OCI-LY7 (cell line): Measurements from ENCODE around the gene NDUFAF2. TPM values are rescaled to one million over a fixed set of nuclear protein-coding genes. Genes with fewer than 3 reads are reported as not detected.

Experiments used
- BruUV-seq: library from RNA; stranded (reverse); fragments of 400-500 nt; replicated peaks from 2 replicates; lab custom pipeline; 2021; lab: Mats Ljungman, UMichigan
- CTCF ChIA-PET: fragments of 300-600 bp; sonication (Branson Sonifier 250); formaldehyde crosslinking; loops from one replicate; lab custom pipeline; 2022; ENCODE audit warnings: antibody characterized with exemption; ENCODE audit not compliant: unreplicated experiment; lab: Charles Lee
- POLR2A ChIA-PET: fragments of 300-600 bp; sonication (Branson Sonifier 250); formaldehyde crosslinking; loops from one replicate; lab custom pipeline; 2022; ENCODE audit warnings: antibody characterized with exemption; lab: Charles Lee
- DNase-seq: peaks from one replicate; pipeline ENCODE4 v3.0.0-alpha.2; 2015; ENCODE audit warnings: low spot score
- H2AFZ ChIP-seq: fragments of 200-600 bp; sonication (generic), shearing (Covaris generic); 2 replicates; pipeline ENCODE4 v1.6.1; 2014; ENCODE audit warnings: mild to moderate bottlenecking, antibody characterized with exemption, low read length, moderate library complexity
- H3K27ac ChIP-seq: fragments of 200-600 bp; sonication (generic); 2 replicates; pipeline ENCODE4 v1.5.1; 2014; ENCODE audit warnings: mixed run types, low read depth, mild to moderate bottlenecking, moderate library complexity, low read length, inconsistent platforms; ENCODE audit not compliant: poor library complexity, severe bottlenecking
- H3K36me3 ChIP-seq: fragments of 200-600 bp; sonication (generic); 2 replicates; pipeline ENCODE4 v1.6.1; 2014; ENCODE audit warnings: mild to moderate bottlenecking, antibody characterized with exemption, low read length, moderate library complexity, mixed read lengths; ENCODE audit not compliant: insufficient read depth
- H3K4me1 ChIP-seq: fragments of 200-600 bp; sonication (generic); 2 replicates; pipeline ENCODE4 v1.5.1; 2014; ENCODE audit warnings: mild to moderate bottlenecking, low read length; ENCODE audit not compliant: insufficient read depth, poor library complexity, severe bottlenecking
- H3K4me2 ChIP-seq: fragments of 200-600 bp; sonication (generic); 2 replicates; pipeline ENCODE4 v1.6.1; 2014; ENCODE audit warnings: mild to moderate bottlenecking, low read length
- H3K4me3 ChIP-seq: fragments of 200-600 bp; sonication (generic); 2 replicates; pipeline ENCODE4 v1.5.1; 2014; ENCODE audit warnings: mild to moderate bottlenecking, low read depth, low read length; ENCODE audit not compliant: poor library complexity, severe bottlenecking
- H3K79me2 ChIP-seq: fragments of 200-600 bp; sonication (generic); 2 replicates; pipeline ENCODE4 v1.6.1; 2016; ENCODE audit warnings: low read depth, mild to moderate bottlenecking, low read length, moderate library complexity, mixed read lengths; ENCODE audit not compliant: insufficient read depth
- H3K9me2 ChIP-seq: fragments of 200-600 bp; sonication (generic); 2 replicates; pipeline ENCODE4 v1.6.1; 2016; ENCODE audit warnings: mild to moderate bottlenecking, low read length, mixed read lengths; ENCODE audit not compliant: insufficient read depth
- H3K9me3 ChIP-seq: fragments of 200-600 bp; sonication (generic); 2 replicates; pipeline ENCODE4 v1.6.1; 2014; ENCODE audit warnings: mild to moderate bottlenecking, mixed run types, low read length, mixed read lengths
- H4K20me1 ChIP-seq: fragments of 200-600 bp; sonication (generic); 2 replicates; pipeline ENCODE4 v1.6.1; 2014; ENCODE audit warnings: mild to moderate bottlenecking, antibody characterized with exemption, low read length, moderate library complexity, mixed read lengths; ENCODE audit not compliant: insufficient read depth
- CTCF ChIP-seq: fragments of 200-600 bp; sonication (generic); conservative IDR thresholded peaks from 2 replicates; pipeline ENCODE4 v1.5.1; 2014; ENCODE audit warnings: mild to moderate bottlenecking, antibody characterized with exemption, low read length, moderate library complexity, mixed read lengths
- EZH2phosphoT487 ChIP-seq: fragments of 200-600 bp; sonication (generic); IDR thresholded peaks from 2 replicates; pipeline ENCODE4 v1.6.1; 2018; ENCODE audit warnings: low read depth, borderline replicate concordance, mild to moderate bottlenecking, mixed run types, antibody characterized with exemption, low read length, moderate library complexity, mixed read lengths
- intact Hi-C: fragments of 100-400 bp; cut with micrococcal nuclease; formaldehyde crosslinking; loops from one replicate; pipeline ENCODE4 v1.10.0; 2022; ENCODE audit not compliant: unreplicated experiment
- total RNA-seq, 2 experiments: library from RNA; depleted of rRNA in 1 of 2; stranded (reverse); fragments of >200 nt in 1 of 2; shearing (Covaris generic) in 1 of 2; gene quantifications; 2 replicates each; pipeline ENCODE4 v1.2.3, GENCODE V29; 2014 to 2022

Gene NDUFAF2
- total RNA-seq, 2 experiments from 2014 or later: 20.8 to 36.8 TPM

- Histone ChIP-seq H3K9me2 (no peaks in the 10 kb centered on the region), H3K4me2 (no peak overlapping the region), H3K4me1 (no peaks in the 10 kb centered on the region), H3K36me3 (no peaks in the 10 kb centered on the region), H3K4me3 (no peak overlapping the region), H3K79me2 (no peaks in the 10 kb centered on the region), H3K9me3 (no peaks in the 10 kb centered on the region), H3K27ac (no peak overlapping the region), H2AFZ (no peak overlapping the region), H4K20me1 (no peaks in the 10 kb centered on the region)
- no TSS peak for BruUV-seq
- ChIA-PET POLR2A (no interaction called here), CTCF (no interaction called here)
- DNase-seq: no peak
- intact Hi-C loops: no loop called here
- TF ChIP-seq EZH2phosphoT487: no peak
- TF ChIP-seq CTCF: no peak
These were observed 169.4 kb downstream of the NDUFAF2 start for GRCh38 chr5:61114441-61114840.

GRCh38 chr5:61115968-61116367 lies 171.0 kb downstream of the NDUFAF2 start:
- CTCF ChIA-PET: no interaction called here
- no peaks in the 10 kb centered on the region for H4K20me1 ChIP-seq
- H3K4me3 ChIP-seq: no peak overlapping the region
- H3K36me3 ChIP-seq: no peaks in the 10 kb centered on the region
- no peaks in the 10 kb centered on the region for H3K9me3 ChIP-seq
- POLR2A ChIA-PET: no interaction called here
- H3K9me2 ChIP-seq: no peaks in the 10 kb centered on the region
- H3K27ac ChIP-seq: no peak overlapping the region
- no peak for DNase-seq
- no peak overlapping the region for H2AFZ ChIP-seq
- no peaks in the 10 kb centered on the region for H3K4me1 ChIP-seq
- TF ChIP-seq EZH2phosphoT487: no peak
- TF ChIP-seq CTCF: no peak
- no peaks in the 10 kb centered on the region for H3K79me2 ChIP-seq
- no peak overlapping the region for H3K4me2 ChIP-seq
- no TSS peak for BruUV-seq
- intact Hi-C loops: no loop called here

GRCh38 chr5:61119066-61119465 lies 174.1 kb downstream of the NDUFAF2 start:
- no peak overlapping the region for H3K4me3 ChIP-seq
- no peaks in the 10 kb centered on the region for H3K36me3 ChIP-seq
- POLR2A ChIA-PET: interaction anchor here (1.3 kb wide), 1 partner anchor 18 kb away, joined by 3 read pairs; no protein-coding TSS in a partner anchor
- DNase-seq: no peak
- H3K9me3 ChIP-seq: no peaks in the 10 kb centered on the region
- no peak for TF ChIP-seq CTCF
- TF ChIP-seq EZH2phosphoT487: no peak
- H3K4me1 ChIP-seq: no peaks in the 10 kb centered on the region
- BruUV-seq: no TSS peak
- CTCF ChIA-PET: no interaction called here
- no peaks in the 10 kb centered on the region for H4K20me1 ChIP-seq
- H3K27ac ChIP-seq: no peak overlapping the region
- H3K79me2 ChIP-seq: no peaks in the 10 kb centered on the region
- H3K9me2 ChIP-seq: no peaks in the 10 kb centered on the region
- intact Hi-C loops: no loop called here
- no peak overlapping the region for H2AFZ ChIP-seq
- H3K4me2 ChIP-seq: no peak overlapping the region
